H1 (cell line): Measurements from ENCODE around the gene SEPTIN5. TPM values are rescaled to one million over a fixed set of nuclear protein-coding genes. Genes with fewer than 3 reads are reported as not detected.

Source experiments
- CTCF ChIA-PET: fragments of 300-600 bp; sonication (Branson Sonifier 250); formaldehyde crosslinking; loops from one replicate; lab custom pipeline; 2021; ENCODE audit not compliant: partially characterized antibody; lab: Charles Lee
- POLR2A ChIA-PET: fragments of 300-600 bp; sonication (Branson Sonifier 250); formaldehyde crosslinking; loops from one replicate; lab custom pipeline; 2021; ENCODE audit warnings: inconsistent platforms; ENCODE audit not compliant: partially characterized antibody; lab: Charles Lee
- DNase-seq, 2 experiments: peaks; one replicate each; pipeline versions ENCODE4 v3.0.0 to v3.0.0-alpha.2; 2010 to 2022; ENCODE audit warnings: low spot score in 2 of 2, low read depth in 1 of 2, mixed read lengths in 1 of 2
- FAIRE-seq: peaks from 2 replicates; lab custom pipeline; 2011; peaks lifted over from hg19 to GRCh38; lab: Jason Lieb, UNC
- H2AFZ ChIP-seq: 2 replicates; pipeline ENCODE4 v1.8.1; 2012; ENCODE audit warnings: low read length, inconsistent platforms
- H2AK5ac ChIP-seq: 2 replicates; pipeline ENCODE4 v1.6.1; 2013; ENCODE audit warnings: low read depth, low read length
- H2BK120ac ChIP-seq: replicated peaks from 2 replicates; pipeline ENCODE3; 2013; ENCODE audit warnings: low read depth, low read length, inconsistent platforms
- H2BK12ac ChIP-seq: 2 replicates; pipeline ENCODE4 v1.6.1; 2013; ENCODE audit warnings: low read depth, low read length
- H2BK15ac ChIP-seq: 2 replicates; pipeline ENCODE4 v1.6.1; 2013; ENCODE audit warnings: low read length
- H2BK20ac ChIP-seq: 2 replicates; pipeline ENCODE4 v1.6.1; 2013; ENCODE audit warnings: low read length
- H2BK5ac ChIP-seq: 2 replicates; pipeline ENCODE4 v1.6.1; 2013; ENCODE audit warnings: low read depth, low read length
- H3K14ac ChIP-seq: 2 replicates; pipeline ENCODE4 v1.6.1; 2013; ENCODE audit warnings: inconsistent platforms; ENCODE audit not compliant: insufficient read length
- H3K18ac ChIP-seq: 2 replicates; pipeline ENCODE4 v1.6.1; 2013; ENCODE audit warnings: low read length; ENCODE audit errors: extremely low read depth
- H3K23ac ChIP-seq: 2 replicates; pipeline ENCODE4 v1.6.1; 2013; ENCODE audit warnings: inconsistent platforms; ENCODE audit not compliant: insufficient read length
- H3K23me2 ChIP-seq: 2 replicates; pipeline ENCODE4 v1.6.1; 2013; ENCODE audit warnings: low read depth, low read length
- H3K27ac ChIP-seq: 2 replicates; pipeline ENCODE4 v1.6.1; 2011; ENCODE audit warnings: low read depth, low read length, inconsistent platforms
- H3K27me3 ChIP-seq, 4 experiments: replicated peaks in 1 of 4; 1 replicate in 1 of 4; 2 replicates in 3 of 4; pipeline versions ENCODE4 v1.6.1 to v1.8.1; 2011 to 2013; ENCODE audit warnings: low read length in 3 of 4, mild to moderate bottlenecking in 3 of 4, inconsistent platforms in 2 of 4, mixed read lengths in 2 of 4, moderate library complexity in 1 of 4; ENCODE audit not compliant: control insufficient read depth in 3 of 4, insufficient read depth in 3 of 4; ENCODE audit errors: extremely low read depth in 1 of 4
- H3K36me3 ChIP-seq, 4 experiments: 2 replicates each; pipeline versions ENCODE4 v1.6.1 to v1.8.1; 2011 to 2013; ENCODE audit warnings: mild to moderate bottlenecking in 4 of 4, low read length in 3 of 4, moderate library complexity in 2 of 4, control low read depth in 1 of 4, inconsistent platforms in 1 of 4; ENCODE audit not compliant: insufficient read depth in 4 of 4, control insufficient read depth in 2 of 4
- H3K4ac ChIP-seq: replicated peaks from 2 replicates; pipeline ENCODE3; 2013; ENCODE audit warnings: low read length, low read depth, mixed read lengths, inconsistent platforms; ENCODE audit not compliant: insufficient read length
- H3K4me1 ChIP-seq, 4 experiments: replicated peaks in 1 of 4; 1 replicate in 1 of 4; 2 replicates in 3 of 4; pipeline versions ENCODE4 v1.6.1 to v1.8.1; 2011 to 2013; ENCODE audit warnings: low read length in 3 of 4, inconsistent platforms in 2 of 4, mixed read lengths in 1 of 4; ENCODE audit not compliant: insufficient read depth in 4 of 4, control insufficient read depth in 3 of 4
- H3K4me2 ChIP-seq, 2 experiments: 2 replicates each; pipeline versions ENCODE4 v1.6.1 to v1.8.1; 2011 to 2013; ENCODE audit warnings: low read depth in 2 of 2, low read length in 2 of 2, control low read depth in 1 of 2, inconsistent platforms in 1 of 2, mild to moderate bottlenecking in 1 of 2; ENCODE audit not compliant: insufficient read depth in 1 of 2
- H3K4me3 ChIP-seq, 4 experiments: fragments of 200-600, 300-600 bp in 1 of 4; sonication (generic), shearing (Covaris generic), sonication (Bioruptor Twin) in 1 of 4; 2 replicates each; pipeline versions ENCODE4 v1.5.1 to v1.8.1; 2011 to 2016; ENCODE audit warnings: low read length in 4 of 4, low read depth in 3 of 4, control low read depth in 2 of 4, inconsistent platforms in 2 of 4, mild to moderate bottlenecking in 2 of 4, mixed read lengths in 1 of 4, moderate library complexity in 1 of 4; ENCODE audit not compliant: insufficient read depth in 2 of 4; ENCODE audit errors: extremely low read depth in 1 of 4
- H3K56ac ChIP-seq: replicated peaks from 2 replicates; pipeline ENCODE3; 2013; ENCODE audit warnings: low read depth, mild to moderate bottlenecking, mixed read lengths, low read length, inconsistent platforms; ENCODE audit not compliant: insufficient read length
- H3K79me1 ChIP-seq: 2 replicates; pipeline ENCODE4 v1.6.1; 2013; ENCODE audit warnings: low read depth, low read length, control low read depth
- H3K79me2 ChIP-seq, 2 experiments: 2 replicates each; pipeline versions ENCODE4 v1.6.1 to v1.8.1; 2012 to 2013; ENCODE audit warnings: low read length in 2 of 2, mild to moderate bottlenecking in 2 of 2, inconsistent platforms in 1 of 2; ENCODE audit not compliant: insufficient read depth in 2 of 2, control insufficient read depth in 1 of 2
- H3K9ac ChIP-seq, 4 experiments: replicated peaks in 1 of 4; 1 replicate in 1 of 4; 2 replicates in 3 of 4; pipeline versions ENCODE4 v1.6.1 to v1.8.1; 2011 to 2013; ENCODE audit warnings: low read depth in 3 of 4, low read length in 3 of 4, control low read depth in 2 of 4, mild to moderate bottlenecking in 2 of 4, moderate library complexity in 2 of 4, inconsistent platforms in 1 of 4; ENCODE audit errors: extremely low read depth in 1 of 4
- H3K9me3 ChIP-seq, 2 experiments: 2 replicates each; pipeline versions ENCODE4 v1.6.1 to v1.8.1; 2012 to 2013; ENCODE audit warnings: mild to moderate bottlenecking in 2 of 2, moderate library complexity in 2 of 2, control low read depth in 1 of 2, inconsistent platforms in 1 of 2, low read depth in 1 of 2, low read length in 1 of 2, mixed read lengths in 1 of 2; ENCODE audit not compliant: insufficient read depth in 2 of 2
- H4K20me1 ChIP-seq, 2 experiments: replicated peaks in 1 of 2; 2 replicates each; pipeline versions ENCODE3 to v1.8.1; 2011 to 2013; ENCODE audit warnings: inconsistent platforms in 2 of 2, low read length in 2 of 2, mild to moderate bottlenecking in 1 of 2; ENCODE audit not compliant: insufficient read depth in 2 of 2, control insufficient read depth in 1 of 2
- H4K5ac ChIP-seq: 2 replicates; pipeline ENCODE4 v1.6.1; 2013; ENCODE audit warnings: low read length, low read depth, mixed read lengths, inconsistent platforms; ENCODE audit not compliant: insufficient read length
- H4K8ac ChIP-seq: 2 replicates; pipeline ENCODE4 v1.8.0; 2013; ENCODE audit warnings: mild to moderate bottlenecking, moderate library complexity, low read length, inconsistent platforms; ENCODE audit not compliant: insufficient read depth; ENCODE audit errors: extremely low read depth
- H4K91ac ChIP-seq: replicated peaks from 2 replicates; pipeline ENCODE3; 2013; ENCODE audit warnings: low read length, mixed read lengths, inconsistent platforms; ENCODE audit not compliant: insufficient read length
- HDAC6 ChIP-seq: IDR thresholded peaks from one replicate; pipeline ENCODE4 v1.7.1; 2012; ENCODE audit warnings: low read depth, mild to moderate bottlenecking, inconsistent platforms, low read length, moderate library complexity
- POLR2AphosphoS5 ChIP-seq: IDR thresholded peaks from 2 replicates; pipeline ENCODE4 v1.6.1; 2011; ENCODE audit warnings: low read depth, low read length
- RAD21 ChIP-seq, 2 experiments: IDR thresholded peaks in 1 of 2; conservative IDR thresholded peaks in 1 of 2; 2 replicates each; pipeline ENCODE4 v1.6.1; 2011; ENCODE audit warnings: low read depth in 2 of 2, low read length in 2 of 2, improper control_type of control experiment in 1 of 2, inconsistent platforms in 1 of 2, mild to moderate bottlenecking in 1 of 2, moderate library complexity in 1 of 2
- RFX5 ChIP-seq: IDR thresholded peaks from 2 replicates; pipeline ENCODE4 v1.6.1; 2011; ENCODE audit warnings: low read depth, low read length, improper control_type of control experiment, borderline replicate concordance
- SP1 ChIP-seq: IDR thresholded peaks from 2 replicates; pipeline ENCODE4 v1.6.1; 2011; ENCODE audit warnings: low read depth, low read length
- SP4 ChIP-seq: IDR thresholded peaks from 2 replicates; pipeline ENCODE4 v1.6.1; 2012; ENCODE audit warnings: low read length, inconsistent platforms
- SUZ12 ChIP-seq: fragments of 200-600 bp; sonication (generic); IDR thresholded peaks from 2 replicates; pipeline ENCODE4 v1.6.1; 2012; ENCODE audit warnings: mild to moderate bottlenecking, inconsistent platforms, low read length, moderate library complexity, mixed read lengths
- TCF12 ChIP-seq: IDR thresholded peaks from 2 replicates; pipeline ENCODE4 v1.6.1; 2011; ENCODE audit warnings: low read depth, mild to moderate bottlenecking, low read length
- WGBS, 2 experiments: shearing (Covaris generic) in 1 of 2; methylation state at CpG; one replicate each; pipeline versions ENCODE4 v1.1.6 to v1.1.7; 2013 to 2015; ENCODE audit warnings: low lambda C conversion rate in 2 of 2, mixed read lengths in 2 of 2, inconsistent platforms in 1 of 2, low coverage in 1 of 2, missing lambda C conversion rate in 1 of 2; ENCODE audit not compliant: insufficient replicate concordance in 2 of 2, insufficient coverage in 1 of 2, insufficient read length in 1 of 2; ENCODE audit errors: extremely low coverage in 1 of 2, missing lambda C conversion rate in 1 of 2; 5-methylcytosine and 5-hydroxymethylcytosine counted together
- polyA plus RNA-seq, 7 experiments: library from polyadenylated mRNA; depleted of rRNA in 3 of 7; stranded (reverse) in 5 of 7; unstranded in 2 of 7; fragments of >200 nt in 5 of 7; fragments of 200-250 nt in 2 of 7; gene quantifications; 1 replicate in 5 of 7; 2 replicates in 1 of 7; 4 replicates in 1 of 7; pipeline versions ENCODE4 v1.2.1 to v1.2.3, GENCODE V29; 2011 to 2013; ENCODE audit warnings: missing spikeins in 2 of 7, mixed read lengths in 2 of 7
- total RNA-seq: library from RNA; stranded (reverse); fragmentation: NEBNext Ultra II Directional; extraction: Animal tissue kit (Norgen Biotek cat#: 25700); gene quantifications from 2 replicates; pipeline ENCODE4 v1.2.1, GENCODE V29; 2021

SEPTIN5 gene
- total and polyA plus RNA-seq, 2 of the 8 experiments (the other 6 are each of a cell fraction or from before 2014, with no cell fraction given): 6.0 to 8.6 TPM

DNA sequence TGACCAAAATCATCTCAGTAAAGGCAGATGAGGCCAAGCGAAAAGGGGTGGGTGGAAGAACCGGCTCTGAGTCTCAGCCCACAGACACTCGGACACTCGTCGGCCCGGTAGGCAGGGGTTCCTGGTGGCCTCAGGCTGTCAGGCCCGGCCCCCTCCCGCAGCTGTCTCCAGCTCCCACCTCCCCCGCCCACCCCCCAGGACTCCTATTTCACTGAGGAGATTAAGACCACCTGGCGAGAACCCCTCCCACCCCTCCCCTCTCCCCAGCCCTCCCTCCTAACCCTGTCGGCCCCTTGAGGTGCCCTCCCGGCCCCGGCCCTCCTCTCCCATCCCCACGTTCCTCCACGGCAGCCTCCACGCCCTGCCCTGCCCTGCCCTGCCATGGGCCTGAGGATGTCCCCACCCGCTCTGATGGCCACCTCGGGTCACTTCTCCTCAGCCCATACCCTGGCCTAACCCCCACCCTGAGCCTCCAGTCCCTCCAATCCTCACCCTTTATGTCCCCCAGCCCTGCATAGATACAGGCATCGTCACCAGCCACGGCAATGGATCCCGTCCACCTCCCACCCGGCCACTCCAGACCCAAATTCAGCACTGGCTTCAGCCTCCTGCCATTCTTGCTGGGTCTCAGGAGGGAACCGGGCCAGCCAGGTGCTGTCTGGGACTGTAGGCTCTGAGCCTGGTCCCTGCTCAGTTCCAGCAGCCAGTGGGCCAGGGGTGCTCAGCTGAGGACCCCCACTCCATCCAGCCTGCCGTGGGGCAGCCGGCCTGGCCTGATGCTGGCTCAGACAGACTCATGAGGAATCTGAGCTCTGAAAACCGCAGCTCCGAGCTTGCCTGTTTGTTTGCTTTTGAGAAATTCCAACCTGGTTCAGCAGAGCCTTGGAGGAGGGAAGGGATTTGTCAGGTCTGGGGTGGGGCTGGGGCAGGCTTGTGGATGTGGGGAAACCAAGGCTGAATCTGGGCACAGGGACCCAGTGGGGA, 36.5 kb downstream of the SEPTIN5 start:
- no peak overlapping the region for H3K4me2 ChIP-seq
- no peak overlapping the region for H2BK15ac ChIP-seq
- H3K9ac ChIP-seq: no peak overlapping the region
- H3K79me1 ChIP-seq: no peaks in the 10 kb centered on the region
- H4K5ac ChIP-seq: no peak overlapping the region
- peak overlapping the region; percentile 51 for H4K91ac ChIP-seq
- no peak overlapping the region for H2AK5ac ChIP-seq
- H3K9me3 ChIP-seq: no peaks in the 10 kb centered on the region
- H3K36me3 ChIP-seq: no peaks in the 10 kb centered on the region; a peak in 1 of 8 replicates
- DNase-seq (no peak), FAIRE-seq (no peak)
- H2BK20ac ChIP-seq: 0 out of 2 replicates have a peak overlapping the region, but pooled peaks have one; percentile 32
- peak overlapping the region; percentile 39; the same call in 1 of the 2 replicates for H2BK12ac ChIP-seq
- H3K79me2 ChIP-seq: no peaks in the 10 kb centered on the region
- H3K27ac ChIP-seq: no peak overlapping the region
- H3K4me1 ChIP-seq: peaks cover 0 to 9% (median 7%) of the 10 kb centered on the region in 4 experiments; a peak in 3 of 7 replicates
- no peaks in the 10 kb centered on the region; the same call in 1 of the 2 replicates for H3K23me2 ChIP-seq
- no peak overlapping the region for H2AFZ ChIP-seq
- no peak overlapping the region for H3K14ac ChIP-seq
- no peak overlapping the region for H3K56ac ChIP-seq
- H4K20me1 ChIP-seq: peaks cover 4 to 8% of the 10 kb centered on the region in 2 experiments
- WGBS, 2 experiments: 92% methylated on average over 17 of the region's 27 CpGs; no CpG with 5 or more reads in 1 of the 2 experiments
- peaks cover 26 to 39% (median 35%) of the 10 kb centered on the region in 4 experiments for H3K27me3 ChIP-seq
- peak overlapping the region; percentile 48; the same call in 1 of the 2 replicates for H3K18ac ChIP-seq
- H3K4me3 ChIP-seq: no peak overlapping the region
- no peak overlapping the region for H2BK120ac ChIP-seq
- H3K23ac ChIP-seq: no peak overlapping the region
- no peak overlapping the region for H2BK5ac ChIP-seq
- ChIA-PET POLR2A (interaction anchor here (1.2 to 1.5 kb wide), 2 partner anchors 13 to 27 kb away, joined by 3 to 4 read pairs; partner anchors contain the start of gene GP1BB), CTCF (interaction anchor here (0.7 to 16.5 kb wide), 11 partner anchors 9 to 167 kb away, joined by 3 to 168 read pairs (median 4); partner anchors contain the start of gene GP1BB)
- no peak overlapping the region for H4K8ac ChIP-seq
- H3K4ac ChIP-seq: no peak overlapping the region
- TF ChIP-seq SP1 (no peak), HDAC6 (no peak), SP4 (no peak), POLR2AphosphoS5 (no peak), TCF12 (no peak), RFX5 (no peak), RAD21 (IDR thresholded peaks at IDR 0.05 in 1 of 2, conservative IDR thresholded peaks at IDR 0.05 in 1 of 2; ENCODE audit: low read depth in 2 of 2, low read length in 2 of 2) (no peak), SUZ12 (no peak)
